HL-60 (cell line): Measurements from ENCODE around the gene TSPAN18.

Source experiments
- DNase-seq, 2 experiments: peaks; one replicate each; pipeline ENCODE4 v3.0.0-alpha.2; 2010 to 2020; ENCODE audit warnings: low read depth in 1 of 2, low spot score in 1 of 2
- H3K27ac ChIP-seq: fragments of 250-450 bp; sonication (Bioruptor Pico); replicated peaks from 2 replicates; pipeline ENCODE4 v1.5.1; 2020; ENCODE audit warnings: mild to moderate bottlenecking, moderate library complexity
- H3K27me3 ChIP-seq: fragments of 250-450 bp; sonication (Bioruptor Pico); 2 replicates; pipeline ENCODE4 v1.5.1; 2021; ENCODE audit warnings: mild to moderate bottlenecking, moderate library complexity; ENCODE audit not compliant: insufficient read depth, poor library complexity, severe bottlenecking
- H3K4me3 ChIP-seq: replicated peaks from 2 replicates; pipeline ENCODE4 v1.5.1; 2011; ENCODE audit warnings: mild to moderate bottlenecking, control low read depth, low read length; ENCODE audit not compliant: insufficient read depth
- GABPA ChIP-seq: IDR thresholded peaks from 2 replicates; pipeline ENCODE4 v1.6.1; 2012; ENCODE audit warnings: low read depth
- POLR2AphosphoS5 ChIP-seq: IDR thresholded peaks from 2 replicates; pipeline ENCODE4 v1.6.1; 2012; ENCODE audit warnings: low read depth
- SPI1 ChIP-seq: IDR thresholded peaks from 2 replicates; pipeline ENCODE4 v1.6.1; 2012; ENCODE audit warnings: low read depth, mild to moderate bottlenecking, borderline replicate concordance
- TF ChIP-seq, protein P1 (sequence below): IDR thresholded peaks from 2 replicates; pipeline ENCODE4 v1.6.1; 2012; ENCODE audit warnings: low read depth; ENCODE audit not compliant: insufficient replicate concordance
- TF ChIP-seq, protein P2 (sequence below): IDR thresholded peaks from one replicate; pipeline ENCODE4 v1.5.1; 2011; ENCODE audit warnings: low read length, control low read depth, inconsistent platforms; ENCODE audit not compliant: insufficient read depth

The TSPAN18 gene

DNA sequence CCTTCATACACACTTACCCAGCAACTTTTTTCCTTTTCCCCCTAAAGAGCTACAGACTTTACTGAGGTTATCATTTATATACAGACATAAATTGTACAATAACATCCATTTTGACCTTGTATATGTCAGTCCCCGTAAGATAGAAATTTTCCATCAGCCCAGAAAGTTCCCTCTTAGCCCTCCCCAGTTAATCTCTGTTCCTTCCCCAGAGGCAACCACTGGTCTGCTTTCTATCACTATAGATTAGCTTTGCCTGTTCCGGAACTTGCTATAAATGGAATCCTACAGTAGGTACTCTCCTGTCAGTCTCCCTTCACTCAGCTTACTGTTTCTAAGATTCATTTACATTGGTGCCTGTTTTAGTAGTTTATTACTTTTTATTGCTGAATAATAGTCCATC lies 54.9 kb downstream of the TSPAN18 start:
- no peak overlapping the region for H3K27ac ChIP-seq
- TF ChIP-seq POLR2AphosphoS5 (no peak), SPI1 (no peak), GABPA (no peak)
- TF ChIP-seq, protein P1, sequence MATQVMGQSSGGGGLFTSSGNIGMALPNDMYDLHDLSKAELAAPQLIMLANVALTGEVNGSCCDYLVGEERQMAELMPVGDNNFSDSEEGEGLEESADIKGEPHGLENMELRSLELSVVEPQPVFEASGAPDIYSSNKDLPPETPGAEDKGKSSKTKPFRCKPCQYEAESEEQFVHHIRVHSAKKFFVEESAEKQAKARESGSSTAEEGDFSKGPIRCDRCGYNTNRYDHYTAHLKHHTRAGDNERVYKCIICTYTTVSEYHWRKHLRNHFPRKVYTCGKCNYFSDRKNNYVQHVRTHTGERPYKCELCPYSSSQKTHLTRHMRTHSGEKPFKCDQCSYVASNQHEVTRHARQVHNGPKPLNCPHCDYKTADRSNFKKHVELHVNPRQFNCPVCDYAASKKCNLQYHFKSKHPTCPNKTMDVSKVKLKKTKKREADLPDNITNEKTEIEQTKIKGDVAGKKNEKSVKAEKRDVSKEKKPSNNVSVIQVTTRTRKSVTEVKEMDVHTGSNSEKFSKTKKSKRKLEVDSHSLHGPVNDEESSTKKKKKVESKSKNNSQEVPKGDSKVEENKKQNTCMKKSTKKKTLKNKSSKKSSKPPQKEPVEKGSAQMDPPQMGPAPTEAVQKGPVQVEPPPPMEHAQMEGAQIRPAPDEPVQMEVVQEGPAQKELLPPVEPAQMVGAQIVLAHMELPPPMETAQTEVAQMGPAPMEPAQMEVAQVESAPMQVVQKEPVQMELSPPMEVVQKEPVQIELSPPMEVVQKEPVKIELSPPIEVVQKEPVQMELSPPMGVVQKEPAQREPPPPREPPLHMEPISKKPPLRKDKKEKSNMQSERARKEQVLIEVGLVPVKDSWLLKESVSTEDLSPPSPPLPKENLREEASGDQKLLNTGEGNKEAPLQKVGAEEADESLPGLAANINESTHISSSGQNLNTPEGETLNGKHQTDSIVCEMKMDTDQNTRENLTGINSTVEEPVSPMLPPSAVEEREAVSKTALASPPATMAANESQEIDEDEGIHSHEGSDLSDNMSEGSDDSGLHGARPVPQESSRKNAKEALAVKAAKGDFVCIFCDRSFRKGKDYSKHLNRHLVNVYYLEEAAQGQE: no peak
- TF ChIP-seq, protein P2, sequence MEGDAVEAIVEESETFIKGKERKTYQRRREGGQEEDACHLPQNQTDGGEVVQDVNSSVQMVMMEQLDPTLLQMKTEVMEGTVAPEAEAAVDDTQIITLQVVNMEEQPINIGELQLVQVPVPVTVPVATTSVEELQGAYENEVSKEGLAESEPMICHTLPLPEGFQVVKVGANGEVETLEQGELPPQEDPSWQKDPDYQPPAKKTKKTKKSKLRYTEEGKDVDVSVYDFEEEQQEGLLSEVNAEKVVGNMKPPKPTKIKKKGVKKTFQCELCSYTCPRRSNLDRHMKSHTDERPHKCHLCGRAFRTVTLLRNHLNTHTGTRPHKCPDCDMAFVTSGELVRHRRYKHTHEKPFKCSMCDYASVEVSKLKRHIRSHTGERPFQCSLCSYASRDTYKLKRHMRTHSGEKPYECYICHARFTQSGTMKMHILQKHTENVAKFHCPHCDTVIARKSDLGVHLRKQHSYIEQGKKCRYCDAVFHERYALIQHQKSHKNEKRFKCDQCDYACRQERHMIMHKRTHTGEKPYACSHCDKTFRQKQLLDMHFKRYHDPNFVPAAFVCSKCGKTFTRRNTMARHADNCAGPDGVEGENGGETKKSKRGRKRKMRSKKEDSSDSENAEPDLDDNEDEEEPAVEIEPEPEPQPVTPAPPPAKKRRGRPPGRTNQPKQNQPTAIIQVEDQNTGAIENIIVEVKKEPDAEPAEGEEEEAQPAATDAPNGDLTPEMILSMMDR: no peak
- no peak for DNase-seq
- H3K4me3 ChIP-seq: no peak overlapping the region
- no peaks in the 10 kb centered on the region for H3K27me3 ChIP-seq

DNA sequence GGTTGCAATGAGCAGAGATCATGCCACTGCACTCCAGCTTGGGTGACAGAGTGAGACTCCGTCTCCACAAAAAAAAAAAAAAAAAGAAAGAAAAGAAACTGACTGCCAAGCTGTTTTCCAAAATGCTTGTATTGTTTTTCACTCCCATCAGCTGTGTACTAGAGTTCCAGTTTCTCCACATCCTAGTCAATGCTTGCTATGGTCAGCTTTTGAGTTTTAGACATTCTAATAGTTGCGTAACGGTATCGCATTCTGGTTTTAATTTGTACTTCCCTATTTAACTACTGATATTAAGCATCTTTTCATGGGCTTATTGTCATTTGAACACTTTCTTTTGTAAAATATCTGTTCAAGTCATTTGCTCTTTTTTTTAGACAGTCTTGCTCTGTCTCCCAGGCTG lies 55.7 kb downstream of the TSPAN18 start:
- H3K27me3 ChIP-seq: no peaks in the 10 kb centered on the region
- H3K4me3 ChIP-seq: no peak overlapping the region
- no peak overlapping the region for H3K27ac ChIP-seq
- no peak for DNase-seq
- TF ChIP-seq GABPA (no peak), SPI1 (no peak), POLR2AphosphoS5 (no peak)
- TF ChIP-seq, protein P1: no peak
- TF ChIP-seq, protein P2: no peak

DNA sequence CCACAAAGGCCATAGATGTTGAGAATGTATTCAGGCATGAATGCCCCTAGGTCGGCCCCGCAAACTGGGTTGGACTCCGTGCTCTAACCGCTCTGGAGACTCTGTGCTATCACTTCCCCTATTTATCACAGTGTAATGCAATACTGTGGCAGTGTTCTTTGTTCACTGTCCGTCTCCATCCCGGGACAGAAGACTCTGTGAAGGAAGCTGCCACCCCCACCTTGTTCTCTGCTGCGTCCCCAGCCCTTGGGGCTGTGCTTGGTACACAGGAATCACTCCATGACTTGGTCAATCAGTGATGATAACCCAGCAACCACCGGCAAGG lies 57.6 kb downstream of the TSPAN18 start:
- peak; percentile 76 for TF ChIP-seq SPI1
- TF ChIP-seq, protein P2: no peak
- Histone ChIP-seq H3K27me3 (peaks cover 6% of the 10 kb centered on the region), H3K4me3 (no peak overlapping the region), H3K27ac (no peak overlapping the region)
- peak in 1 of 2 experiments; percentile 17 for DNase-seq

DNA sequence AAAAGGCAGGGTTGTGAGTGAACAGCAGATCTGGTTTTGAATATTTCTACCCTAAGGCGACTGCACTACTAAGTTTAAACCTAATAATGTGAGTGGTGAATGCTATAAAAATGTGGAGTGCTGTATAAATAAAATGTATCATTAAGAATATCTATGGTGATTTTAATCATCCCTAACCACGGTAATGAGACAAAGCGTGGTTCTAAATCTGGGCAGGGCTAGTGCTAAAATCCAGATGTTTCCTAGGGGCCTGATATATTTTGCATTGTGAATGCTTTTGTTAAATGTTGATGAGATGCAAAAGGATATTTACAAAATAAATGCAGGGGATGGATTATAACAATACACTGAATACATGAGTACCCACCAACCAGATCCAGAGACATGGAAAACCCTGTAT lies 58.1 kb downstream of the TSPAN18 start:
- peaks cover 6% of the 10 kb centered on the region for H3K27me3 ChIP-seq
- TF ChIP-seq, protein P2: no peak
- TF ChIP-seq POLR2AphosphoS5: no peak
- no peak for TF ChIP-seq GABPA
- TF ChIP-seq, protein P1: no peak
- TF ChIP-seq SPI1: no peak
- no peak overlapping the region for H3K4me3 ChIP-seq
- no peak overlapping the region for H3K27ac ChIP-seq
- no peak for DNase-seq
